ENCODE results near the gene GRIK3.

GRIK3 gene

GRCh38 chr1:36852586-36852985 lies 181.7 kb downstream of the GRIK3 start:
- no peak for DNase-seq (ENCODE audit: low read depth)

GRCh38 chr1:36851595-36851994 lies 182.7 kb downstream of the GRIK3 start:
- no peak for DNase-seq (ENCODE audit: low read depth)

- no peak for DNase-seq (ENCODE audit: low read depth)
Observed at GRCh38 chr1:36851087-36851486, 183.2 kb downstream of the GRIK3 start.

GRCh38 chr1:36849956-36850355 lies 184.4 kb downstream of the GRIK3 start:
- no peak for DNase-seq (ENCODE audit: low read depth)

- no peak for DNase-seq (ENCODE audit: low read depth)
Observed at GRCh38 chr1:36847761-36848160, 186.6 kb downstream of the GRIK3 start.

GRCh38 chr1:36847186-36847585 lies 187.1 kb downstream of the GRIK3 start:
- no peak for DNase-seq (ENCODE audit: low read depth)

- no peak for DNase-seq (ENCODE audit: low read depth)
Observed at GRCh38 chr1:36846357-36846756, 188.0 kb downstream of the GRIK3 start.

GRCh38 chr1:36845802-36846201 lies 188.5 kb downstream of the GRIK3 start:
- no peak for DNase-seq (ENCODE audit: low read depth)

GRCh38 chr1:36844917-36845316 lies 189.4 kb downstream of the GRIK3 start:
- no peak for DNase-seq (ENCODE audit: low read depth)

- DNase-seq (ENCODE audit: low read depth): no peak
Observed at GRCh38 chr1:36843906-36844610, 190.3 kb downstream of the GRIK3 start.

- no peak for DNase-seq (ENCODE audit: low read depth)
Observed at GRCh38 chr1:36843027-36843426, 191.3 kb downstream of the GRIK3 start.

GRCh38 chr1:36842448-36842847 lies 191.9 kb downstream of the GRIK3 start:
- no peak for DNase-seq (ENCODE audit: low read depth)

GRCh38 chr1:36839485-36839884 lies 194.8 kb downstream of the GRIK3 start:
- DNase-seq (ENCODE audit: low read depth): no peak

GRCh38 chr1:36838888-36839287 lies 195.4 kb downstream of the GRIK3 start:
- no peak for DNase-seq (ENCODE audit: low read depth)

- no peak for DNase-seq (ENCODE audit: low read depth)
Observed at GRCh38 chr1:36836916-36837315, 197.4 kb downstream of the GRIK3 start.

GRCh38 chr1:36836196-36836883 lies 198.0 kb downstream of the GRIK3 start:
- no peak for DNase-seq (ENCODE audit: low read depth)

- DNase-seq (ENCODE audit: low read depth): no peak
Observed at GRCh38 chr1:36835696-36836095, 198.6 kb downstream of the GRIK3 start.

GRCh38 chr1:36835017-36835695 lies 199.2 kb downstream of the GRIK3 start:
- no peak for DNase-seq (ENCODE audit: low read depth)

- DNase-seq (ENCODE audit: low read depth): no peak
Observed at GRCh38 chr1:36834586-36834985, 199.7 kb downstream of the GRIK3 start.

- no peak for DNase-seq (ENCODE audit: low read depth)
Observed at GRCh38 chr1:36831186-36831810, 203.0 kb downstream of the GRIK3 start.

GRCh38 chr1:36829961-36830360 lies 204.4 kb downstream of the GRIK3 start:
- DNase-seq (ENCODE audit: low read depth): no peak

GRCh38 chr1:36829066-36829465 lies 205.2 kb downstream of the GRIK3 start:
- no peak for DNase-seq (ENCODE audit: low read depth)

- DNase-seq (ENCODE audit: low read depth): no peak
Observed at GRCh38 chr1:36825226-36825625, 209.1 kb downstream of the GRIK3 start.
